ENCODE data around the gene SLC28A1.

DNA sequence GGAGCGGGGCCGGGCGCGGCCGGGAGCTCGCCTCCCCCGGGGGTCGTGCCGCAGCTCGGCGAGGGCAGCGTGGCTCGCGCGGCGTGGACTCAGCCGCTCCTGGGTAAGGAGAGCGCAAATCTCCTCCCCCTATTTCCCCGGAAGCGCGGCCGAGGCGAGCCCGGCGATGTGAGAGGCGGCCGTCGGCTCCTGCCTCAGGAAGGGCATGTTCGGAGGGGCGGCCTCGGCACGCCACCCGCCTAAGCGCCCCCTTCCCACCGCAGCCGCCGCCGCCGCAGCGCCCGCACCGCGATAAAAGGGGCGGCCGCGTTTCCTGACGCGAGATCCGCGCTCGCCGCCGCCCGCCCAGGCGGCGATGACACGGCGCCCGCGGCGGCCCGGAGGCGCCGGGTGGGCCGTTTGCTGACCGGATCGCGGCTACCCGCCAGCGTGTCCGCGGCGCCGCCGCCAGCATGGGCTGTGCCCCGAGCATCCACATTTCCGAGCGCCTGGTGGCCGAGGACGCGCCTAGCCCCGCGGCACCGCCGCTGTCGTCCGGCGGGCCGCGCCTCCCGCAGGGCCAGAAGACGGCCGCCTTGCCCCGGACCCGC is 97.3 kb downstream of the SLC28A1 start, which contains the start of gene PDE8A:
- TF ChIP-seq EZH2phosphoT487 (IDR thresholded peaks at IDR 0.05; ENCODE audit: insufficient read depth, low read depth) (no peak), EZH2 (IDR thresholded peaks at IDR 0.05; ENCODE audit: insufficient read depth, poor library complexity, severe bottlenecking) (no peak)

Measured in GM23248 (cell line).